ENCODE results near the gene LRMDA. TPM values are rescaled to one million over a fixed set of nuclear protein-coding genes. Genes with fewer than 3 reads are reported as not detected.

LRMDA gene
- total RNA-seq, 1 donor from 2014 or later, result 5.2 TPM

DNA sequence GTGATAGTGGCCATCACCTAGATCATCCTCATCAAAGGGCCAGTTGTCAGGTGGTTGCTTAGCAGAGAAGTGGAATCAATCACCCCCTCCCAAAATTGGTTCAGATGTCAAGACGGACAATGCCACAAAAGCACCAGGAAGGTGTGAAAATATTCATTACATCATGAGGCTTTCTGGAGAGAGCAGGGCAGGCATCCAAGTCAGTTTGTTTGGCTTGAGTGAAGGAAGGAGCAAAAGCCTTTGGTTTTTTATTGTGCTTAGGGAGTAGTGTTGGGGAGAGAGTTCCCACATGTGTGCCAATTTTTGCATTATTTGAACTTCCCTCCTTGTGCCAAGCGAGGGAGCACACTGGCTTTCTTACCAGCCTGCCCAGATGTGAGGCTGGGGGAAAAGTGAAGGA lies 1082.9 kb downstream of the LRMDA start:
- peaks cover 7% of the 10 kb centered on the region for H3K4me1 Mint-ChIP-seq
- H3K36me3 Mint-ChIP-seq, result no peaks in the 10 kb centered on the region
- peaks cover 3% of the 10 kb centered on the region for H3K27me3 Mint-ChIP-seq (ENCODE audit: insufficient read depth, low read depth)
- TF ChIP-seq, protein P1, sequence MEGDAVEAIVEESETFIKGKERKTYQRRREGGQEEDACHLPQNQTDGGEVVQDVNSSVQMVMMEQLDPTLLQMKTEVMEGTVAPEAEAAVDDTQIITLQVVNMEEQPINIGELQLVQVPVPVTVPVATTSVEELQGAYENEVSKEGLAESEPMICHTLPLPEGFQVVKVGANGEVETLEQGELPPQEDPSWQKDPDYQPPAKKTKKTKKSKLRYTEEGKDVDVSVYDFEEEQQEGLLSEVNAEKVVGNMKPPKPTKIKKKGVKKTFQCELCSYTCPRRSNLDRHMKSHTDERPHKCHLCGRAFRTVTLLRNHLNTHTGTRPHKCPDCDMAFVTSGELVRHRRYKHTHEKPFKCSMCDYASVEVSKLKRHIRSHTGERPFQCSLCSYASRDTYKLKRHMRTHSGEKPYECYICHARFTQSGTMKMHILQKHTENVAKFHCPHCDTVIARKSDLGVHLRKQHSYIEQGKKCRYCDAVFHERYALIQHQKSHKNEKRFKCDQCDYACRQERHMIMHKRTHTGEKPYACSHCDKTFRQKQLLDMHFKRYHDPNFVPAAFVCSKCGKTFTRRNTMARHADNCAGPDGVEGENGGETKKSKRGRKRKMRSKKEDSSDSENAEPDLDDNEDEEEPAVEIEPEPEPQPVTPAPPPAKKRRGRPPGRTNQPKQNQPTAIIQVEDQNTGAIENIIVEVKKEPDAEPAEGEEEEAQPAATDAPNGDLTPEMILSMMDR (IDR thresholded peaks at IDR 0.05), result no peak
- TF ChIP-seq EZH2 (IDR thresholded peaks at IDR 0.05) (no peak), EZH2phosphoT487 (IDR thresholded peaks at IDR 0.05) (no peak)
- Histone ChIP-seq H3K4me1 (no peaks in the 10 kb centered on the region), H2AFZ (replicated peaks) (no peak overlapping the region), H3K9me3 (ENCODE audit: low read depth) (no peaks in the 10 kb centered on the region), H3K36me3 (no peaks in the 10 kb centered on the region), H3K79me2 (ENCODE audit: low read depth) (no peaks in the 10 kb centered on the region), H3K27me3 (no peaks in the 10 kb centered on the region), H3F3A (ENCODE audit: low read depth) (no peaks in the 10 kb centered on the region), H3K4me3 (no peak overlapping the region), H3K9ac (no peak overlapping the region), H4K20me1 (ENCODE audit: low read depth) (no peaks in the 10 kb centered on the region), H3K4me2 (no peak overlapping the region), H3K27ac (no peak overlapping the region)
- H3K27ac Mint-ChIP-seq, result no peak overlapping the region
- no peak for DNase-seq (ENCODE audit: low spot score)
- no peaks in the 10 kb centered on the region for H3K9me3 Mint-ChIP-seq
- H3K4me3 Mint-ChIP-seq, result no peak overlapping the region

DNA sequence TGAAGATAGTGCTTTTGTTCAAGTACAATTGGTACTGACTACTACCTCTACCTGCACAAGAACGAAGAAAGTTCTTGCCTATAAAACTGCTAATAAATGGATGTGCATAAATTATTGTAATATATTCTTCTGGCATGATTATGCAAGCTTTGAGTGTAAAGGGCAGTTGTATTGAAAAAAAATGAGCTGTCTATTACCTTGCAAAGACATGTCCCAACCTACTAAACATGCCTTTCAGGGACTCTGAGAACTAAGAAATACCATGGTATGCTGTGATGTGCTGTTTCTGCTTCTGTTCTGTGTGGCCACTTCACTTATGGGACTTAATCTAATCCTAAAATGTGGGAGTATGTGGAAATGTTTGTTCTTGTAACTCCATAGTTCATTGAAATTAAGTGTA lies 1083.4 kb downstream of the LRMDA start:
- Histone ChIP-seq H3K27me3 (no peaks in the 10 kb centered on the region), H3K79me2 (ENCODE audit: low read depth) (no peaks in the 10 kb centered on the region), H3K4me1 (no peaks in the 10 kb centered on the region), H3K9ac (no peak overlapping the region), H3K4me3 (no peak overlapping the region), H3K9me3 (ENCODE audit: low read depth) (no peaks in the 10 kb centered on the region), H4K20me1 (ENCODE audit: low read depth) (no peaks in the 10 kb centered on the region), H2AFZ (replicated peaks) (no peak overlapping the region), H3F3A (ENCODE audit: low read depth) (no peaks in the 10 kb centered on the region), H3K36me3 (no peaks in the 10 kb centered on the region), H3K27ac (no peak overlapping the region), H3K4me2 (no peak overlapping the region)
- H3K27me3 Mint-ChIP-seq (ENCODE audit: insufficient read depth, low read depth), result peaks cover 3% of the 10 kb centered on the region
- peaks cover 1% of the 10 kb centered on the region for H3K4me1 Mint-ChIP-seq
- no peak overlapping the region for H3K4me3 Mint-ChIP-seq
- H3K27ac Mint-ChIP-seq, result no peak overlapping the region
- DNase-seq (ENCODE audit: low spot score), result no peak
- TF ChIP-seq EZH2 (IDR thresholded peaks at IDR 0.05), result no peak
- no peak for TF ChIP-seq EZH2phosphoT487 (IDR thresholded peaks at IDR 0.05)
- TF ChIP-seq, protein P1 (IDR thresholded peaks at IDR 0.05), result no peak
- no peaks in the 10 kb centered on the region for H3K9me3 Mint-ChIP-seq
- no peaks in the 10 kb centered on the region for H3K36me3 Mint-ChIP-seq

DNA sequence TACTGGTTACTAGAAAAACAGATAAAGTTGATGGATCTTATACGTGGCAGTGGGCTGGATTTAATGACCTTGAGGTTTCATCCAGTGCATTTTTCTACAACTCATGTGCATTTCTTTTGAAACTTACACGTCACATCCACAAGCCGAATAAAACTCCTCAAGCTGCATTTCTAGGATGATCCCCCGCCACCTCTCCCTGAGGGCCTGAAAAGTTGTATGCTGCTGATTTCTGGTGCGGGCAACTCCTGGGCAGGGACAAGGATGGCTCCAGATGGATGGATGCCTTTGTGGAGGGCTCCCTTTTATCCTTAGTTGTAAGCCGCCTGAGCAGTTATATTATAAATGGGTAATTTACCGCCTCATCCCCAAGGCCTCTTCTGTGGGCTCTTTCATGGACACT lies 1091.1 kb downstream of the LRMDA start:
- no peak for DNase-seq (ENCODE audit: low spot score)
- H3K79me2 ChIP-seq (ENCODE audit: low read depth), result no peaks in the 10 kb centered on the region
- TF ChIP-seq, protein P1 (IDR thresholded peaks at IDR 0.05), result no peak
- TF ChIP-seq EZH2phosphoT487 (IDR thresholded peaks at IDR 0.05) (no peak), EZH2 (IDR thresholded peaks at IDR 0.05) (no peak)
- no peaks in the 10 kb centered on the region for H3K4me1 ChIP-seq
- H3K36me3 Mint-ChIP-seq, result no peaks in the 10 kb centered on the region
- no peaks in the 10 kb centered on the region for H3K36me3 ChIP-seq
- no peak overlapping the region for H3K4me2 ChIP-seq
- H3K27me3 Mint-ChIP-seq (ENCODE audit: insufficient read depth, low read depth), result peaks cover 3% of the 10 kb centered on the region
- H4K20me1 ChIP-seq (ENCODE audit: low read depth), result no peaks in the 10 kb centered on the region
- H3K9me3 ChIP-seq (ENCODE audit: low read depth), result no peaks in the 10 kb centered on the region
- H3K4me3 ChIP-seq, result no peak overlapping the region
- H3K27ac ChIP-seq, result no peak overlapping the region
- no peak overlapping the region for H2AFZ ChIP-seq (replicated peaks)
- no peak overlapping the region for H3K9ac ChIP-seq
- no peak overlapping the region for H3K27ac Mint-ChIP-seq
- H3K9me3 Mint-ChIP-seq, result no peaks in the 10 kb centered on the region
- H3K27me3 ChIP-seq, result no peaks in the 10 kb centered on the region
- H3F3A ChIP-seq (ENCODE audit: low read depth), result no peaks in the 10 kb centered on the region
- no peak overlapping the region for H3K4me3 Mint-ChIP-seq
- H3K4me1 Mint-ChIP-seq, result no peaks in the 10 kb centered on the region

Data from neural progenitor cell (in vitro differentiated cells).